HCT116 (cell line): Measurements from ENCODE around the gene PRSS33. TPM values are rescaled to one million over a fixed set of nuclear protein-coding genes. Genes with fewer than 3 reads are reported as not detected.

Experiments used
- ATAC-seq: fragments of 200-7000 bp; cut with Tn5 transposase; 2 replicates; pipeline ENCODE4 v1.9.1; 2020; ENCODE audit warnings: mild to moderate bottlenecking, moderate library complexity
- BruUV-seq: library from RNA; stranded (reverse); fragments of 400-500 nt; replicated peaks from 2 replicates; lab custom pipeline; 2021; lab: Mats Ljungman, UMichigan
- CTCF ChIA-PET: fragments of 300-600 bp; sonication (Branson Sonifier 250); formaldehyde crosslinking; loops from one replicate; lab custom pipeline; 2021; ENCODE audit warnings: antibody characterized with exemption; lab: Charles Lee
- POLR2A ChIA-PET: fragments of 300-600, 350-600 bp; sonication (Branson Sonifier 250); formaldehyde crosslinking; loops from one replicate; lab custom pipeline; 2021; ENCODE audit warnings: antibody characterized with exemption; lab: Charles Lee
- RAD21 ChIA-PET, 2 experiments: fragments of 300-600 bp; sonication (Branson Sonifier 250); formaldehyde crosslinking; loops; one replicate each; lab custom pipeline; 2023; ENCODE audit warnings: low total read pairs in 2 of 2; ENCODE audit not compliant: uncharacterized antibody in 2 of 2, unreplicated experiment in 2 of 2, low non-redundant PET in 1 of 2; lab: Charles Lee
- DNase-seq: peaks from one replicate; pipeline ENCODE4 v3.0.0-alpha.2; 2010; ENCODE audit warnings: low read depth, low spot score
- H2AFZ ChIP-seq: fragments of 200-600 bp; shearing (Covaris generic), sonication (generic); 2 replicates; pipeline ENCODE4 v1.6.1; 2017; ENCODE audit warnings: low read depth, mixed run types, mixed read lengths, antibody characterized with exemption, low read length; ENCODE audit not compliant: poor library complexity, severe bottlenecking
- H3K27ac ChIP-seq: 2 replicates; pipeline ENCODE4 v1.5.1; 2012; ENCODE audit warnings: low read depth, low read length
- H3K27me3 ChIP-seq: fragments of 200-600 bp; sonication (generic); 2 replicates; pipeline ENCODE4 v1.6.1; 2016; ENCODE audit warnings: mixed run types, low read length, mixed read lengths; ENCODE audit not compliant: insufficient read depth
- H3K36me3 ChIP-seq, 2 experiments: fragments of 200-500 bp in 1 of 2; fragments of 200-600 bp in 1 of 2; sonication (Bioruptor generic) in 1 of 2; sonication (generic) in 1 of 2; 2 replicates each; pipeline versions ENCODE4 v1.5.1 to v1.6.1; 2014 to 2016; ENCODE audit warnings: low read length in 2 of 2, inconsistent platforms in 1 of 2, mixed read lengths in 1 of 2, mixed run types in 1 of 2; ENCODE audit not compliant: insufficient read depth in 2 of 2, control insufficient read depth in 1 of 2
- H3K4me1 ChIP-seq, 2 experiments: fragments of 200-600 bp in 1 of 2; sonication (generic) in 1 of 2; 2 replicates each; pipeline versions ENCODE4 v1.5.1 to v1.6.1; 2012 to 2017; ENCODE audit warnings: low read length in 2 of 2, inconsistent platforms in 1 of 2, mild to moderate bottlenecking in 1 of 2, mixed read lengths in 1 of 2, mixed run types in 1 of 2, moderate library complexity in 1 of 2; ENCODE audit not compliant: insufficient read depth in 2 of 2, control insufficient read depth in 1 of 2
- H3K4me2 ChIP-seq: fragments of 200-600 bp; sonication (generic); 2 replicates; pipeline ENCODE4 v1.6.1; 2017; ENCODE audit warnings: mixed run types, low read length, mixed read lengths
- H3K4me3 ChIP-seq, 2 experiments: fragments of 200-600 bp in 1 of 2; sonication (generic) in 1 of 2; replicated peaks in 1 of 2; 2 replicates each; pipeline ENCODE4 v1.5.1; 2011 to 2016; ENCODE audit warnings: low read length in 2 of 2, control low read depth in 1 of 2, low read depth in 1 of 2, mild to moderate bottlenecking in 1 of 2, mixed read lengths in 1 of 2, mixed run types in 1 of 2
- H3K79me2 ChIP-seq: fragments of 200-600 bp; sonication (generic); 2 replicates; pipeline ENCODE4 v1.6.1; 2017; ENCODE audit warnings: mild to moderate bottlenecking, mixed run types, low read length, moderate library complexity, mixed read lengths; ENCODE audit not compliant: insufficient read depth
- H3K9ac ChIP-seq: fragments of 200-600 bp; sonication (generic); 2 replicates; pipeline ENCODE4 v1.6.1; 2016; ENCODE audit warnings: low read length, mixed read lengths
- H3K9me2 ChIP-seq: fragments of 200-600 bp; sonication (generic), shearing (Covaris generic); 2 replicates; pipeline ENCODE4 v1.6.1; 2017; ENCODE audit warnings: mixed run types, mild to moderate bottlenecking, moderate library complexity; ENCODE audit not compliant: insufficient read depth
- H3K9me3 ChIP-seq, 2 experiments: fragments of 200-500 bp in 1 of 2; fragments of 200-600 bp in 1 of 2; sonication (Bioruptor generic) in 1 of 2; sonication (generic) in 1 of 2; 2 replicates each; pipeline ENCODE4 v1.6.1; 2014 to 2017; ENCODE audit warnings: low read length in 2 of 2, mixed read lengths in 2 of 2, inconsistent platforms in 1 of 2, low read depth in 1 of 2, mild to moderate bottlenecking in 1 of 2, mixed run types in 1 of 2, moderate library complexity in 1 of 2; ENCODE audit not compliant: control insufficient read depth in 1 of 2, insufficient read depth in 1 of 2
- H4K20me1 ChIP-seq: fragments of 200-600 bp; sonication (generic), shearing (Covaris generic); 2 replicates; pipeline ENCODE4 v1.6.1; 2017; ENCODE audit warnings: mixed run types, mild to moderate bottlenecking, moderate library complexity; ENCODE audit not compliant: insufficient read depth
- CEBPB ChIP-seq: IDR thresholded peaks from 2 replicates; pipeline ENCODE4 v1.6.1; 2012; ENCODE audit warnings: low read depth
- EGR1 ChIP-seq: IDR thresholded peaks from 2 replicates; pipeline ENCODE4 v1.6.1; 2012; ENCODE audit warnings: low read depth
- ELF1 ChIP-seq: IDR thresholded peaks from 2 replicates; pipeline ENCODE4 v1.6.1; 2012; ENCODE audit warnings: low read depth, borderline replicate concordance
- EZH2 ChIP-seq: fragments of 200-600 bp; sonication (generic); IDR thresholded peaks from 2 replicates; pipeline ENCODE4 v1.6.1; 2017; ENCODE audit warnings: antibody characterized with exemption, mixed run types
- intact Hi-C: fragments of 100-400 bp; cut with micrococcal nuclease; formaldehyde crosslinking; loops from 2 replicates; pipeline ENCODE4 v1.10.0; 2022
- total RNA-seq: library from RNA; stranded (reverse); gene quantifications from one replicate; pipeline ENCODE4 v1.2.1, GENCODE V29; 2021; ENCODE audit not compliant: unreplicated experiment

Gene PRSS33
- total RNA-seq, 1 experiment from 2014 or later, result not detected

DNA sequence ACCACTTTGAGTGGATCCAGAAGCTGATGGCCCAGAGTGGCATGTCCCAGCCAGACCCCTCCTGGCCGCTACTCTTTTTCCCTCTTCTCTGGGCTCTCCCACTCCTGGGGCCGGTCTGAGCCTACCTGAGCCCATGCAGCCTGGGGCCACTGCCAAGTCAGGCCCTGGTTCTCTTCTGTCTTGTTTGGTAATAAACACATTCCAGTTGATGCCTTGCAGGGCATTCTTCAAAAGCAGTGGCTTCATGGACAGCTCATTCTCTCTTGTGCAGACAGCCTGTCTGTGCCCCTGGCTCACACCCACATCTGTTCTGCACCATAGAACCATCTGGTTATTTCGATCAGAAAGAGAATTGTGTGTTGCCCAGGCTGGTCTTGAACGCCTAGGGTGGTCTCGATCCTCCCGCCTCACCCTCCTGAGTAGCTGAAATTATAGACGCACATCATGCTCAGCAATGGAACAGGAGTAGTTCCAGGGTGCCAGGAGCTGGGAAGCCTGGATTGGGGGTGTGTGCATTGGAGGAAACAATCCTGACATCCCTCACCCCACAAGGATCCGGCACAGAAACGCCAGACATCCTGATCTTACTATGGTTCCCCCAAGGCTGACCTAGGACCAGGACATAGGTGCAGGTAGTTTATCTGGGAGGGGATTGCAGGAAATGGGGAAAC lies 34.3 kb upstream of the PRSS33 start:
- H2AFZ ChIP-seq, result no peak overlapping the region
- no peak overlapping the region for H3K27ac ChIP-seq
- intact Hi-C loops, result no loop called here
- CTCF ChIA-PET, result no interaction called here
- TF ChIP-seq CEBPB (no peak), EGR1 (no peak), ELF1 (no peak)
- TF ChIP-seq, all 23 proteins: peak for 0
- Histone ChIP-seq H3K4me2 (no peak overlapping the region), H3K9me3 (no peaks in the 10 kb centered on the region), H3K36me3 (no peaks in the 10 kb centered on the region), H3K9ac (no peak overlapping the region), H3K4me3 (no peak overlapping the region), H3K79me2 (no peaks in the 10 kb centered on the region), H3K27me3 (no peaks in the 10 kb centered on the region), H4K20me1 (no peaks in the 10 kb centered on the region), H3K4me1 (no peaks in the 10 kb centered on the region), H3K9me2 (no peaks in the 10 kb centered on the region)
- ChIA-PET POLR2A (no interaction called here), RAD21 (no interaction called here)
- no TSS peak for BruUV-seq
- ATAC-seq (no peak), DNase-seq (no peak)

DNA sequence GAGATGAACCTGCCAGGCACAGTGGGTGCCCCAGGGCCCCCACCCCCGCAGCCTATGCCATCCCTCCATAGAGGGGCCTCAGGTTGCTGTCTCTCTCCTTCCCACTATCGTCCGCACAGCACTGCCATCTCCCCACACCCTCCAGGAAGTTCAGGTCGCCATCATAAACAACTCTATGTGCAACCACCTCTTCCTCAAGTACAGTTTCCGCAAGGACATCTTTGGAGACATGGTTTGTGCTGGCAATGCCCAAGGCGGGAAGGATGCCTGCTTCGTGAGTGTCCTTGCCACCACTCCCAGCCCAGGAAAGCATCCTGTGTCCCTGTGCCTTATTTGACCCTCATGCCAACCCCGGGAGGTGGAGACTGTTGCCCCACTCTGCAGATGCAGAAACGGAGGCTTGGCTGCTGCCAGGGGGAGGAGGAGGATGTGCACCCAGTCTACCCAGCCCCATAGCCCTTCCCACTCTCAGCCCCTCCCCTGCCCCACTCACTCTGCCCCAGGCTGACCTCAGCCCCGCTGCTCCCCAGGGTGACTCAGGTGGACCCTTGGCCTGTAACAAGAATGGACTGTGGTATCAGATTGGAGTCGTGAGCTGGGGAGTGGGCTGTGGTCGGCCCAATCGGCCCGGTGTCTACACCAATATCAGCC lies 33.6 kb upstream of the PRSS33 start:
- Histone ChIP-seq H3K27ac (no peak overlapping the region), H4K20me1 (no peaks in the 10 kb centered on the region), H3K36me3 (no peaks in the 10 kb centered on the region), H3K4me2 (no peak overlapping the region), H3K9me3 (no peaks in the 10 kb centered on the region), H3K9ac (no peak overlapping the region), H2AFZ (no peak overlapping the region), H3K79me2 (no peaks in the 10 kb centered on the region), H3K27me3 (no peaks in the 10 kb centered on the region), H3K9me2 (no peaks in the 10 kb centered on the region), H3K4me3 (no peak overlapping the region), H3K4me1 (no peaks in the 10 kb centered on the region)
- no TSS peak for BruUV-seq
- intact Hi-C loops, result no loop called here
- no peak for TF ChIP-seq EZH2
- ChIA-PET POLR2A (no interaction called here), CTCF (no interaction called here), RAD21 (no interaction called here)
- ATAC-seq (no peak), DNase-seq (no peak)
